Measurements from ENCODE around the gene KMT2E.
"Not testable (repeated sequence)": the region's sequence is repeated elsewhere in the genome, so short reads cannot be mapped to it uniquely, and the experiment has no call there.

The KMT2E gene

GRCh38 chr7:105013816-105014692, at the start of gene KMT2E:
Gene KMT2E (plus strand): TSS chr7:105014205. CDS start chr7:105040953, 26,748 bp downstream.
- peak; percentile 89 for DNase-seq (ENCODE audit: low spot score)

- no peak for DNase-seq (ENCODE audit: low spot score)
Measured at GRCh38 chr7:104964626-104965236, 49.3 kb upstream of the KMT2E start.

- no peak for DNase-seq (ENCODE audit: low spot score)
Measured at GRCh38 chr7:104966022-104966421, 48.0 kb upstream of the KMT2E start.

DNA sequence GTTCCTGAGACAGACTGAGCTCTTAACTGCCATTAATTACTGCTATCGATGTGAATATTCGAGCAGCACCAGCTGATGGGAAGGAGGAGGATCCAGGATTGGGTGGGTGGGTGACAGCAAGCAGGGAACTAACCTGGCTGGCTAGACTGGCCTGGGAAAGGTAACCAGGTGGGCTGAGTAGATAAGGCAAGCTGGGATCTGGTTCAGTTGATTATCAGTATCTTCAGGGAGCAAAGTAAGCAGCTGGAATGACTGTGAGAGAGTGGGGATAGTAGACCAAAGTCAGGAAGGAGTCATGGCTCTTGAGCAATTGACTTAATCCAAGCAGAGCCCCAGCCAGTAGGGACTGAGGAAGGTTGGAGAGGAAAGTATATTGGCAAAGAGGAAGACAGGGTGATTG, 46.9 kb upstream of the KMT2E start:
- no peak for DNase-seq (ENCODE audit: low spot score)

- DNase-seq (ENCODE audit: low spot score) = no peak
Measured at GRCh38 chr7:104967595-104967994, 46.4 kb upstream of the KMT2E start.

GRCh38 chr7:104968648-104969047, 45.4 kb upstream of the KMT2E start:
- no peak for DNase-seq (ENCODE audit: low spot score)

DNA sequence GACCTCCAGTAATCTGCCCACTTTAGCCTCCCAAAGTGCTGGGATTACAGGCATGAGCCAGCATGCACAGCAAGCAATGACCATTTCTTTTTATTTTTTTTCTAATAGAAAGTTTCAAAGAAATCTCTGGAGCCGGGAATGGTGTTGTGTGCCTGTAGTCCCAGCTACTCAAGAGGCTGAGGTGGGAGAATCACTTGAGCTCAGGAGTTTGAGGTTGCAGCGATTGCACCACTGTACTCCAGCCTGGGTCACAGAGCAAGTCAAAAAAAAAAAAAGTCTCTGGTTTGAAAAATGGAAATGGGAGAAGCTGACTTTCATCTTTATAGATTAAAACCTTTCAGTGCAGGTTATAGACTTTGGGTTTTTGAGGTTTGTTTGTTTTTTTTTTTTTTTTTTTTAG, 44.8 kb upstream of the KMT2E start:
- DNase-seq (ENCODE audit: low spot score) = no peak

GRCh38 chr7:104971290-104972071, 42.5 kb upstream of the KMT2E start:
- DNase-seq (ENCODE audit: low spot score) = no peak

GRCh38 chr7:104972500-104972899, 41.5 kb upstream of the KMT2E start:
- DNase-seq (ENCODE audit: low spot score) = no peak

DNA sequence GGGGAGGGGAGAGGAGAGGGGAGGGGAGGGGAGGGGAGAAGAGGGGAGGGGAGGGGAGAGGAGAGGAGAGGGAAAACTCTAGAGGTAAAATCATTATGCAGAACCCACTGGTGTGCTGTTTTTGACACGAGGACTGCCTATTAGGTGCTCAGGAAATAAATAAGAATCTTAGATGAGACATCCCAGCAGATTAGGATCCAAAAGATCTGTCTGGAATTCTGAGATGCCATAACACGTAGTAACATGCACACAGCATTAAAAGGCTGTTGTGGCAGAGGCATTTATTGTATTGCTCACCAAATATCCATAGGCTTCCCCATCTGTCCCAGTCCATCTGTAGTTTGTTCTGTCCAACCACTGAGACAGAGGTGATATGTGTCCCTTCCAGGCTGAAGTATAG, 40.8 kb upstream of the KMT2E start:
- DNase-seq (ENCODE audit: low spot score) = no peak

GRCh38 chr7:104973909-104974415, 40.0 kb upstream of the KMT2E start:
- DNase-seq (ENCODE audit: low spot score) = no peak

- DNase-seq (ENCODE audit: low spot score) = not testable (repeated sequence)
Measured at GRCh38 chr7:104975553-104975952, 38.5 kb upstream of the KMT2E start.

DNA sequence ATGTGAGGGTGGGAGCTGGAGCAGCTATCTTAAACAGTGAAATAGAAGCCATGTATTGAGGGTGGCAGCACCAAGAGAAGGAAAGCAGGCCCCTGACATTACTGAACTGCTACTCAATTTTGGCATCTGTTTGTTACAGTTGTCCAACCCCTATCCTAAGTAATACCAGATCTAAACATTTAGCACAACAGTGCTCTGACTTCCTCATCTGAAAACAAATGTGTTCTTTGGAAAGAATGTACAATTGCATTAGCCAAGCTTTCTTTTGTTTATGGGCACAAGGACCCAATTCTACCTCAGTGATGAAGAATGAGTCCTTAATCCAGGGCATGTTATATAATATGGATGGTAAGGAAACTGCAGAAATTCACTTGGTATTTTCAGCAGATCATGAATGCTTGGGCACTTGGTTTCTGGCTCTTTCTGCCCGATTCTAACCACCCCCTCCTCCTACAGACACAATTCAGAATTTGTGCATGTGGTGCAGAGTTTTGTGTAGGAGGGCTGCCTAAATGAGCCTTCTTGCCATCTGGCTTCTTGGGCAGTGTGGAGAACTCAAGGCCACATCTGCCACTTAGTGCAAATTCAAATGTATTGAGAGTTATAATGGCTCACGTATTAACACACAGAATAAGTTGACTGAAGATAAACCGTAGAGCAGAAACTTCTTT, 36.9 kb upstream of the KMT2E start:
- no peak for DNase-seq (ENCODE audit: low spot score)

GRCh38 chr7:104978460-104978859, 35.5 kb upstream of the KMT2E start:
- no peak for DNase-seq (ENCODE audit: low spot score)

- DNase-seq (ENCODE audit: low spot score) = no peak
Measured at GRCh38 chr7:104979167-104979841, 34.7 kb upstream of the KMT2E start.

DNA sequence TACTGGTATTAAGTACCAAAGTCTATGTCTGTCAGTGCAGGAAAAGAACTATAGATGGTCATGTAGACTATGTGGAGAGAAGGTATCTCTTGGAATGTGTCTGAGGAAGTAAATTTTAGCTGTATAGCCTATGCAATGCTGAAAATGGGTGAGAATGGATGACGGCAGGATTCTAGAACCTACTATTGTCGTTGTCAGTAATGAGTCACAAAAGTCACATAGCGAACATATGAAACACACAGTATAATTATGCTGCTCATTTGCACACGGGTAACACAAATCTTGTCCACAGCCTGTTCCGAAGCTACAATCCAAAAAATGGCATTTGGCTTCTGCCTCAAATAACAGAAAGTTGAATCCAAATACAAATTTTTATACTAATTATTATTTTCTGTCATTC, 33.6 kb upstream of the KMT2E start:
- DNase-seq (ENCODE audit: low spot score) = no peak

DNA sequence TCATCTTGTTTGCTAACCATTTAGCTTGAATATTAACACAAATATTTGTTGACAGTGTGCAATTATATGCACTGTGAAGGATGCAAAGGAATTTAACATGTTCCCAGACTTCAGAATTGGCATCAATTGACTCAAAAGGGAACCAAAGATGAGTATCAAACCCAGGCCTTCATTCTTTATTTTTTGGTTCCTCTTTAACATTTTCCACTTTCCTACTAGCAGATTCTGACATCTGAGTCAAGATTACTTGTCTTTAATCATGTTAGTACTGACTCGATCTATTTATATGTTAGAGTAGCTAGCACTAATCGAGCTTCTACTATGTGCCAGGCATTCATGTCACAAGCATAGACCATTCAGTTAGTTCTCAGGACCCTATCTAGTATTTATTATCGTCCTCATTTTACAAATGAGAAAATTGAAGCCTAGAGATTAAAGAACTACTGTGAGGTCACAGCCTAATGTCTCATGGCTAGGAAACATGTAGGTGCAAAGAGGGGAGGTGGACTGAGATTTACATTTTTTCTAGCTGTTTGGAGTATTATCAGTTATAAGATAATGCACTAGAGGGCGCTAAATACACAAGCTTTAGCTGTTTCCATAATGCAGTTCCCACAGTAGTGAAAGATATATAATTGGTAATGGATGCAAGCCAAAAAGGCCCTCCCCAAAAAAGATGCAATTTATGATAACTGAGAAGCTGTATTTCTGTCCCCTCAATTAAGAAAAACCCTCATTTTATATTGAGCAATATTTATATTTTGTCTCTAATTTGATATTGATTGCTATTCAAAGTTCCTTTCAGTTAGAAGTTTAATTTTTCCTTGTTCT, 32.9 kb upstream of the KMT2E start:
- DNase-seq (ENCODE audit: low spot score) = no peak

DNA sequence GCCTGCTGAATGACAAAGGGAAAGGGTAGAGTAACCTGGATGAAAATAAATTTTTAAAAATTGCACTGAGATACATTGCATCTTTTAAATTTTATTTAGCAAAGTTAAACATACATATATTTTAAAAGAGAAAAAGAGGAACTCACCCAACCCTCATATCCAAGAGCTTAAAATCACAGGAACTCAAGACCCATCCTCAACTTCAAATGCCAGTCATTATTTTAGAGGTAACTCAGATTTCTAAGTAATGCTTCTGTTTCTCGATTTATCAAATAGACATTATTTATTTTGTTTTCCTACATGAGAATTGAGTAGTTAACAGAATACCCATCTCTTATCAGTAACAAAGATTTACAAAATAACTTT, 32.4 kb upstream of the KMT2E start:
- DNase-seq (ENCODE audit: low spot score) = no peak

DNA sequence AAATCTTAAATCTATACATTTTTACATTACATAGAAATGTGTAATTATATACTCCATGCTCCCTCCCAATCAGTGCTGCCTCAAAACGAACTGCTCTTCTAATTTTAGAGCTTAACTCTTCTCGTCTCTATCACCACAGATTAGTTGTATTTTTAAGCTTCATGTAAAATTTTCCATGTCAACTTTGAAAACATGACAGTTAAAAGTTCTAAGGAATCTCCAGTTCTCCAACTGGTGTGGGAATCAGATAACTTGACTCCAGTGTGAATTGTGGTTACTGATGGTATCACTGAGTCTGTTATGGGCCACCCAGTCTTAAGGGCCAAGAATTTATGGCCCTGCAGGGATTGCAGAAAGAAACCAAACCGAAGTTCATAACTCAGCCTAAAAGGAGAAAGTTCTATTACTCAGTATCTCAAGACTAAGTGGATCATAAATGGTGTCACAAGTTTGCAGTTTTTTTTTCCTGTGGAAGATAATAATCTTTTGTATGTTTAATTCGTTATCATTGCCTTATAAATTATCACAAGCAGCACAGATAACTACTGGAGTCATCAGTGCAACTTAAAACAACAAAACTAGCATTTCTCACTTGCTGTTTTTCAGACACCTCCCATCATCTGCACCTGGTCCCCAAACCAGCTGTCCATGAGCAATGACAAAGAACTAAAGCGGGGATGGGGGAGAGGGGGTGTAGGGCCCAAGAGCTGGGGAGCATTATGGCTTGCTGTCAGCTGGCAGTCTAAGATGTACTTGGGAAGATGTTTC, 31.5 kb upstream of the KMT2E start:
- DNase-seq (ENCODE audit: low spot score) = no peak

GRCh38 chr7:104983076-104983577, 30.9 kb upstream of the KMT2E start:
- DNase-seq (ENCODE audit: low spot score) = no peak

Data from putamen (tissue), 1 donor.